Caco-2 (cell line): ENCODE results near the gene KCNK16. TPM values are rescaled to one million over a fixed set of nuclear protein-coding genes. Genes with fewer than 3 reads are reported as not detected.

ENCODE experiments used
- BruUV-seq: library from RNA; stranded (reverse); fragments of 400-500 nt; replicated peaks from 2 replicates; lab custom pipeline; 2021; lab: Mats Ljungman, UMichigan
- CTCF ChIA-PET: fragments of 300-600 bp; sonication (Branson Sonifier 250); formaldehyde crosslinking; loops from one replicate; lab custom pipeline; 2022; ENCODE audit warnings: antibody characterized with exemption; lab: Charles Lee
- POLR2A ChIA-PET: fragments of 300-600 bp; sonication (Branson Sonifier 250); formaldehyde crosslinking; loops from one replicate; lab custom pipeline; 2022; ENCODE audit warnings: antibody characterized with exemption; lab: Charles Lee
- DNase-seq, 2 experiments: peaks; one replicate each; pipeline versions ENCODE4 v3.0.0 to v3.0.0-alpha.2; 2020 to 2022
- H3K27me3 ChIP-seq: replicated peaks from 2 replicates; pipeline ENCODE4 v1.6.0; 2011; ENCODE audit warnings: low read length; ENCODE audit not compliant: control insufficient read depth, insufficient read depth
- H3K36me3 ChIP-seq: 2 replicates; pipeline ENCODE4 v1.5.1; 2011; ENCODE audit warnings: low read length; ENCODE audit not compliant: control insufficient read depth, insufficient read depth
- H3K4me1 ChIP-seq: fragments of 250-450 bp; sonication (Bioruptor Pico); 2 replicates; pipeline ENCODE4 v1.5.1; 2020; ENCODE audit warnings: mild to moderate bottlenecking
- H3K4me3 ChIP-seq: 2 replicates; pipeline ENCODE4 v1.5.1; 2011; ENCODE audit warnings: low read depth, mild to moderate bottlenecking, control low read depth, low read length
- H3K9me3 ChIP-seq: fragments of 250-450 bp; sonication (Bioruptor Pico); 2 replicates; pipeline ENCODE4 v1.5.1; 2020; ENCODE audit warnings: mild to moderate bottlenecking, moderate library complexity
- H3K27ac Mint-ChIP-seq: one replicate; pipeline ENCODE4 v1.8.0; 2022; ENCODE audit warnings: mixed read lengths; ENCODE audit not compliant: unreplicated experiment
- H3K27me3 Mint-ChIP-seq: one replicate; pipeline ENCODE4 v1.8.0; 2022; ENCODE audit warnings: mixed read lengths; ENCODE audit not compliant: insufficient read depth, unreplicated experiment
- H3K36me3 Mint-ChIP-seq: one replicate; pipeline ENCODE4 v1.8.0; 2022; ENCODE audit warnings: mild to moderate bottlenecking, mixed read lengths; ENCODE audit not compliant: insufficient read depth, unreplicated experiment
- H3K4me1 Mint-ChIP-seq: one replicate; pipeline ENCODE4 v1.8.0; 2022; ENCODE audit warnings: low read depth, mixed read lengths; ENCODE audit not compliant: unreplicated experiment
- H3K4me3 Mint-ChIP-seq: one replicate; pipeline ENCODE4 v1.8.0; 2022; ENCODE audit warnings: mild to moderate bottlenecking, moderate library complexity, mixed read lengths; ENCODE audit not compliant: unreplicated experiment
- H3K9me3 Mint-ChIP-seq: one replicate; pipeline ENCODE4 v1.8.0; 2022; ENCODE audit warnings: mixed read lengths; ENCODE audit not compliant: unreplicated experiment
- CTCF ChIP-seq, 2 experiments: fragments of 200-600 bp in 1 of 2; IDR thresholded peaks; 1 replicate in 1 of 2; 2 replicates in 1 of 2; pipeline versions ENCODE4 v1.5.1 to v1.8.0; 2011 to 2022; ENCODE audit warnings: antibody characterized with exemption in 1 of 2, control low read depth in 1 of 2, inconsistent platforms in 1 of 2, low read depth in 1 of 2, low read length in 1 of 2, mild to moderate bottlenecking in 1 of 2, moderate library complexity in 1 of 2; ENCODE audit not compliant: insufficient read depth in 1 of 2, severe bottlenecking in 1 of 2, unreplicated experiment in 1 of 2
- intact Hi-C: fragments of 100-400 bp; cut with micrococcal nuclease; formaldehyde crosslinking; loops from one replicate; pipeline ENCODE4 v1.10.0; 2022; ENCODE audit not compliant: unreplicated experiment
- total RNA-seq: library from RNA; stranded (reverse); gene quantifications from 2 replicates; pipeline ENCODE4 v1.2.3, GENCODE V29; 2022

The KCNK16 gene
- total RNA-seq, 1 experiment from 2014 or later: not detected

GRCh38 chr6:39339868-39340550, 17.5 kb upstream of the KCNK16 start:
- Mint-ChIP-seq H3K27ac (no peak overlapping the region), H3K36me3 (no peaks in the 10 kb centered on the region)
- CTCF ChIA-PET: no interaction called here

GRCh38 chr6:39339096-39339867, 16.8 kb upstream of the KCNK16 start:
- intact Hi-C loops: no loop called here
- CTCF ChIA-PET: interaction anchor here (0.6 kb wide), 1 partner anchor 1002 kb away, joined by 3 read pairs; no protein-coding TSS in a partner anchor
- DNase-seq: no peak
- no peak overlapping the region for H3K4me3 ChIP-seq
- no peaks in the 10 kb centered on the region for H3K9me3 Mint-ChIP-seq
- no peaks in the 10 kb centered on the region for H3K9me3 ChIP-seq
- no peak for TF ChIP-seq CTCF (IDR thresholded peaks at IDR 0.05; ENCODE audit: insufficient read depth in 1 of 2, low read depth in 1 of 2, low read length in 1 of 2, severe bottlenecking in 1 of 2, unreplicated experiment in 1 of 2)
- no peaks in the 10 kb centered on the region for H3K36me3 Mint-ChIP-seq
- no peak overlapping the region for H3K4me3 Mint-ChIP-seq
- no peaks in the 10 kb centered on the region; the same call in 1 of the 2 replicates for H3K27me3 ChIP-seq
- H3K27me3 Mint-ChIP-seq: peaks cover 15% of the 10 kb centered on the region
- POLR2A ChIA-PET: no interaction called here
- H3K27ac Mint-ChIP-seq: no peak overlapping the region
- BruUV-seq: no TSS peak
- no peaks in the 10 kb centered on the region for H3K36me3 ChIP-seq
- no peaks in the 10 kb centered on the region for H3K4me1 Mint-ChIP-seq
- no peaks in the 10 kb centered on the region for H3K4me1 ChIP-seq

More at GRCh38 chr6:39339868-39340550, 17.5 kb upstream of the KCNK16 start:
- Histone ChIP-seq H3K9me3 (no peaks in the 10 kb centered on the region), H3K4me3 (no peak overlapping the region), H3K4me1 (no peaks in the 10 kb centered on the region), H3K36me3 (no peaks in the 10 kb centered on the region), H3K27me3 (no peaks in the 10 kb centered on the region; the same call in 1 of the 2 replicates)
- intact Hi-C loops: no loop called here
- Mint-ChIP-seq H3K4me1 (no peaks in the 10 kb centered on the region), H3K4me3 (no peak overlapping the region), H3K27me3 (peaks cover 18% of the 10 kb centered on the region), H3K9me3 (no peaks in the 10 kb centered on the region)
- BruUV-seq: no TSS peak
- TF ChIP-seq CTCF (IDR thresholded peaks at IDR 0.05; ENCODE audit: insufficient read depth in 1 of 2, low read depth in 1 of 2, low read length in 1 of 2, severe bottlenecking in 1 of 2, unreplicated experiment in 1 of 2): no peak
- DNase-seq: no peak
- POLR2A ChIA-PET: no interaction called here

- Histone ChIP-seq H3K36me3 (no peaks in the 10 kb centered on the region), H3K4me3 (no peak overlapping the region), H3K27me3 (no peaks in the 10 kb centered on the region; the same call in 1 of the 2 replicates), H3K9me3 (no peaks in the 10 kb centered on the region), H3K4me1 (no peaks in the 10 kb centered on the region)
- Mint-ChIP-seq H3K36me3 (no peaks in the 10 kb centered on the region), H3K4me1 (no peaks in the 10 kb centered on the region), H3K27ac (no peak overlapping the region), H3K9me3 (no peaks in the 10 kb centered on the region), H3K27me3 (peaks cover 15% of the 10 kb centered on the region), H3K4me3 (no peak overlapping the region)
- TF ChIP-seq CTCF (IDR thresholded peaks at IDR 0.05; ENCODE audit: insufficient read depth in 1 of 2, low read depth in 1 of 2, low read length in 1 of 2, severe bottlenecking in 1 of 2, unreplicated experiment in 1 of 2): no peak
- POLR2A ChIA-PET: no interaction called here
- DNase-seq: no peak
- BruUV-seq: no TSS peak
- CTCF ChIA-PET: no interaction called here
- intact Hi-C loops: no loop called here
Measured at GRCh38 chr6:39338397-39338796, 15.9 kb upstream of the KCNK16 start.
